SK-N-MC (cell line): ENCODE measurements around the gene C8A.

Experiments
- EZH2 ChIP-seq: fragments of 200-600 bp; sonication (generic); IDR thresholded peaks from one replicate; pipeline ENCODE4 v1.6.1; 2017; ENCODE audit warnings: antibody characterized with exemption
- FOXP2 ChIP-seq: optimal IDR thresholded peaks from 2 replicates; pipeline ENCODE3; 2011; ENCODE audit warnings: mild to moderate bottlenecking, moderate library complexity; ENCODE audit not compliant: insufficient read depth; ENCODE audit errors: extremely low read length, control extremely low read depth
- POLR2AphosphoS5 ChIP-seq: IDR thresholded peaks from 2 replicates; pipeline ENCODE4 v1.6.1; 2012; ENCODE audit warnings: mild to moderate bottlenecking, low read depth, low read length, borderline replicate concordance

- no peak for TF ChIP-seq POLR2AphosphoS5
- TF ChIP-seq EZH2, result no peak
- TF ChIP-seq FOXP2, result no peak
Observed at GRCh38 chr1:56933606-56934005, 79.0 kb downstream of the C8A start.
